Measurements from ENCODE around the gene OSBPL6. TPM values are rescaled to one million over a fixed set of nuclear protein-coding genes. Genes with fewer than 3 reads are reported as not detected.

Gene OSBPL6
- total and polyA plus RNA-seq, 10 of the 15 experiments (the other 5 are each of a cell fraction or from before 2014, with no cell fraction given) = 0.01 to 0.08 (median 0.03) TPM; not detected in 5

DNA sequence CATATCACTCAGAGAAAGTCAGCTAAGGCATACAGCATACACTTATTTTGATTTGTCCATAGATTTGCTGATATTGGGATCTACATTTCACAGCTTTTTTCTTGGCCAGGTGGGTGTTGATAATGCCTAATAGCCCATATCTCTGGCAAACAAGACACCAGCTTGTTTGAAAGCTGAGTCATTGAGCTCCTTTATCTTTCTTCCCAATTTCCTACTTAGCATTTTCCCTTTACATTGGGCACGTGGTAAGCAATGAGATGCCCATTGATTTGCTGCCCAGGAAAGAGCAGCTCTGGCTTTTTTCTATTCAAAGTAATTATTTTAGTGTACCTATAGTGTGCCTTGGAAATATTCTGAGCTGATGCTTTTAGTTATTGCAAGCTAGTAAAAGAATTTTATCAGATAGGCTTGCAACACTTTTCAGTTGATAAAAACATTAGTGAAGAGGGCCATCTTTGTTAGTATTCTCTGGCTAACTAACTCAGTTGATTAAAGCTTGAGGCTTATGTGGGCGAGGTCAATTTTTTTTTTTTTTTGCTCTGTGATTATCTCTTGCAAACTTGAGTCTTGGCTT is 79.6 kb downstream of the OSBPL6 start:
- in situ Hi-C loops (cut with MboI) (no loop called here), intact Hi-C loops (cut with micrococcal nuclease; ENCODE audit: unreplicated experiment) (no loop called here)
- 0% methylated on average over 2 of the region's 2 CpGs for WGBS (ENCODE audit: insufficient coverage, insufficient replicate concordance, low lambda C conversion rate, missing lambda C conversion rate)
- no TSS peak for BruUV-seq (replicated peaks)
- TF ChIP-seq RELB (IDR thresholded peaks at IDR 0.05; ENCODE audit: low read depth) (no peak), CREM (IDR thresholded peaks at IDR 0.05; ENCODE audit: low read depth) (no peak), IRF4 (IDR thresholded peaks at IDR 0.05; ENCODE audit: low read depth, low read length) (no peak), EED (IDR thresholded peaks at IDR 0.05; ENCODE audit: low read depth) (no peak), CBX5 (IDR thresholded peaks at IDR 0.05; ENCODE audit: low read depth) (no peak), NFIC (IDR thresholded peaks at IDR 0.05; ENCODE audit: low read depth, low read length) (no peak), SUPT20H (IDR thresholded peaks at IDR 0.05; ENCODE audit: borderline replicate concordance, control insufficient read depth, low read depth, low read length) (no peak), MEF2B (IDR thresholded peaks at IDR 0.05; ENCODE audit: partially characterized antibody, poor library complexity, severe bottlenecking) (no peak), PAX8 (IDR thresholded peaks at IDR 0.05) (no peak), RELA (IDR thresholded peaks at IDR 0.05; ENCODE audit: borderline replicate concordance, partially characterized antibody) (no peak), FOXK2 (IDR thresholded peaks at IDR 0.05) (no peak), ESRRA (IDR thresholded peaks at IDR 0.05; ENCODE audit: low read length) (no peak), ZBED1 (IDR thresholded peaks at IDR 0.05; ENCODE audit: borderline replicate concordance) (no peak)
- TF ChIP-seq, protein P1, sequence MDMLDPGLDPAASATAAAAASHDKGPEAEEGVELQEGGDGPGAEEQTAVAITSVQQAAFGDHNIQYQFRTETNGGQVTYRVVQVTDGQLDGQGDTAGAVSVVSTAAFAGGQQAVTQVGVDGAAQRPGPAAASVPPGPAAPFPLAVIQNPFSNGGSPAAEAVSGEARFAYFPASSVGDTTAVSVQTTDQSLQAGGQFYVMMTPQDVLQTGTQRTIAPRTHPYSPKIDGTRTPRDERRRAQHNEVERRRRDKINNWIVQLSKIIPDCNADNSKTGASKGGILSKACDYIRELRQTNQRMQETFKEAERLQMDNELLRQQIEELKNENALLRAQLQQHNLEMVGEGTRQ (IDR thresholded peaks at IDR 0.05; ENCODE audit: borderline replicate concordance, low read depth, low read length) = no peak
- FAIRE-seq = no peak
- no peaks in the 10 kb centered on the region for H3K9me3 ChIP-seq (replicated peaks; ENCODE audit: control insufficient read depth, insufficient read depth, low read length)
- ChIA-PET RAD21 (ENCODE audit: unreplicated experiment) (interaction anchor here (1.0 kb wide), 1 partner anchor 161 kb away, joined by 3 read pairs; no protein-coding TSS in a partner anchor), CTCF (interaction anchor here (0.6 to 1.9 kb wide), 7 partner anchors 9 to 395 kb away, joined by 3 to 9 read pairs (median 4); partner anchors contain the start of gene RBM45), SMC1A (ENCODE audit: uncharacterized antibody, unreplicated experiment) (interaction anchor here (0.6 to 1.1 kb wide), 2 partner anchors 10 to 241 kb away, joined by 3 read pairs; no protein-coding TSS in a partner anchor), POLR2A (no interaction called here)
- no peak overlapping the region for H2AFZ ChIP-seq (ENCODE audit: control insufficient read depth, low read depth, low read length)
- H3K4me1 ChIP-seq (ENCODE audit: control insufficient read depth, insufficient read depth, low read length) = no peaks in the 10 kb centered on the region
- no peaks in the 10 kb centered on the region for H3K27me3 ChIP-seq (replicated peaks in 1 of 2; ENCODE audit: control insufficient read depth in 2 of 2, insufficient read depth in 2 of 2, low read length in 1 of 2)
- H4K20me1 ChIP-seq (ENCODE audit: control insufficient read depth, insufficient read depth) = no peaks in the 10 kb centered on the region
- no peak for DNase-seq (ENCODE audit: low read depth, low spot score)
- H3K4me3 ChIP-seq = no peak overlapping the region
- H3K27ac ChIP-seq (ENCODE audit: control insufficient read depth, insufficient read depth) = no peak overlapping the region
- H3K79me2 ChIP-seq (ENCODE audit: control insufficient read depth, insufficient read depth, low read length) = no peaks in the 10 kb centered on the region
- no peaks in the 10 kb centered on the region for H3K36me3 ChIP-seq (ENCODE audit: control insufficient read depth in 2 of 2, insufficient read depth in 2 of 2, low read length in 1 of 2)
- no peak overlapping the region for H3K4me2 ChIP-seq (ENCODE audit: control insufficient read depth, insufficient read depth)
- ATAC-seq = no peak
- H3K9ac ChIP-seq (ENCODE audit: control insufficient read depth, insufficient read depth, low read length) = no peak overlapping the region
